IPS-NIHi11 (cell line): ENCODE data around the gene TCERG1.
A peak's percentile ranks its signal among the peaks of the same experiment; 100 is the strongest.

ENCODE experiments used
- DNase-seq: peaks from one replicate; pipeline ENCODE4 v3.0.0; 2012; ENCODE audit warnings: mixed read lengths, low spot score

Gene TCERG1

GRCh38 chr5:146457431-146457830 is 10.3 kb downstream of the TCERG1 start:
- DNase-seq = no peak

DNA sequence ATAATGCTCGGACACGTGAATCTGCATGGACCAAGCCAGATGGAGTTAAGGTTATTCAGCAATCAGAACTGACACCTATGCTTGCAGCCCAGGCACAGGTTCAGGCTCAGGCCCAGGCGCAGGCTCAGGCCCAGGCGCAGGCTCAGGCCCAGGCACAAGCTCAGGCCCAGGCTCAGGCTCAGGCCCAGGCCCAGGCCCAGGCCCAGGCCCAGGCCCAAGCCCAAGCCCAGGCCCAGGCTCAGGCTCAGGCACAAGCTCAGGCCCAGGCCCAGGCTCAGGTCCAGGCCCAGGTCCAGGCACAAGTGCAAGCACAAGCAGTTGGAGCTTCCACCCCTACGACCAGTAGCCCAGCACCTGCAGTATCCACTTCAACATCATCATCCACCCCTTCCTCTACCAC is 11.8 kb downstream of the TCERG1 start:
- DNase-seq = no peak

- no peak for DNase-seq
Measured at GRCh38 chr5:146461319-146461718, 14.2 kb downstream of the TCERG1 start.

DNA sequence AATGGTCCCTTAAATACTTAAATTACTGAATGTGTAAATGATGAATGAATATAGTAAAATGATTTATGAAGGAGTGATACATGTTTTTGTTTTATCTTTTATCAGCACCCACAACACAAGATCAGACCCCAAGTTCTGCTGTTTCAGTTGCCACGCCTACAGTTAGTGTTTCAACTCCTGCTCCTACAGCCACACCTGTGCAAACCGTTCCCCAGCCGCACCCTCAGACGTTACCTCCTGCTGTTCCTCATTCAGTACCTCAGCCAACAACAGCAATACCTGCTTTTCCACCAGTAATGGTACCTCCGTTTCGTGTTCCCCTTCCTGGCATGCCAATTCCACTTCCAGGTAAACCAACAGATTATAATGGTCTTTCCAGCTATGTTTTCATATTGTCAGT is 16.3 kb downstream of the TCERG1 start:
- DNase-seq = peak; percentile 6

DNA sequence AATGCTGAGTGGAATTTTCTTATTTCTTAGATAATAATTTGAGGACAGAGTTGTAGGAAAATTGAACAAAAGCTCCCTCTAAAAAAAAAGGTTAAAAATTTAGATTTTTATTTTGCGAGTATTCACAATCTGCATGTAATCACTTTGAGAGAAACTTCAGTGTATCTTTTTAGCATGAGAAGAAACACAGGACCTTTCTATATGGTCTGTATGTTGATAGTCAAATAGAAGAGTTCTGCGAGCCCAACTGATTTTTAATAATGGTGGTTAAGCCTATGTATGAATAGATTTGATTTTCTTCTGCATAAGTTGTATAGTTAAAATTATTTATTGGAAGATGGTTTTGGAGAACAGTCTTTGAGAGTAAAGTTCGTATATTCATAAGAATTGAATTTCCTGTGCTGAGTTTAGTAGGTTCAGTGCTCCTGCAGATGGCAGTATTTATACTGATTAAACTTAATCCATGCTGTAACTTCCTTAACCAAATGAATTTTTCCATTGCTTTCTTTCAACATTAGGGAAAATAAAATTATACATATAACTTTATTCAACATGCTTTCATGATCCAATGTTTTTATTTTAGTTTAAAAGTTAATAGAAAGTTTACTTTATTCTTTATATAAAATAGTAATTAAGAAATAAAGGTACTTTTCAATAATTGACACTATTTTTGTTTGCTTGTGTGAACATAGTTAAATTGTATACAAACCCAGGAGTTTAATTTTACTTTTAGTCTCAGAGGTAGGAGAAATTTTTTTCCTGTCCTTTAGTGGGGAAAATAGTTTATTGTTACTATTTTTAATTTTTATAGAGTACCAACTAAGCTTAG is 19.6 kb downstream of the TCERG1 start:
- DNase-seq = peak; percentile 7

DNA sequence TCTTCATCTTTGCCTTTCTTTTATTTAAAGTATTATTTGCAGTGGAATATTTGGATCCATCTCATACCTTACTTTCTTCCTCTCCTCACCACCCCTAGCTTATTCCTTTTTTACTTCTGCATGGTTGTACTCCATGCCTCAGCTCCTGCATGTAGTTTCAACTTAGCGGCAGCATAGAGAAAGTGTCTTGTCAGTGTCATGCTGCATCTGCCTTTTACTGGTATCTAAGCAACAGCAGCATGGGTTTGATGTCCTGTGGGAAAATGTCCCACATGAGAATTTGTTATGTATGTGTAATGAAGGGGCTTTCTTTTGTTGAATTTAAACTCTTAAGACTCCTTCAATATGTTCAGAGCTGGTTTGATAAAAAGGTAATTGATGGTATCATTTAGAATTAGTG is 20.6 kb downstream of the TCERG1 start:
- no peak for DNase-seq

GRCh38 chr5:146474065-146474464 is 26.9 kb downstream of the TCERG1 start:
- DNase-seq = no peak

GRCh38 chr5:146475190-146475780 is 28.2 kb downstream of the TCERG1 start:
- no peak for DNase-seq

DNA sequence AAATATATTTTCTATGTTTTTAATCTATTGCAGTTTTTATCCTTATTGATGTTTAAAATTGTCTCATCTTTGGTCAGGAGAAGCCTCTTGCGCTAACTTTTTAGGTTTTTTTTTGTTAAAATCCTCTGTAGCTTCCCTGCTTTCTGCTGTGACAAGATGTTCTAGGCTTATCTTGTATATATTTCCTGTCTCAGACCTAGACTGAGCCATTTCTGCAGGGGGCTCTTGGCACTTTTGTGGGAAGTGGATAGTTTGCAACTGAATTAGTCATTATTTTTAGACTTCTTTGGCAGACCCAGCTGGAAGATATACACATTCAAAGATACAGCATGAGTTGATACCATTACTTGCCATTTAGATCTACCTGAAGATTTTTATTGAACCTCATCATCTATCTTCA is 28.8 kb downstream of the TCERG1 start:
- DNase-seq = no peak

- DNase-seq = no peak
Measured at GRCh38 chr5:146482775-146483174, 35.6 kb downstream of the TCERG1 start.

DNA sequence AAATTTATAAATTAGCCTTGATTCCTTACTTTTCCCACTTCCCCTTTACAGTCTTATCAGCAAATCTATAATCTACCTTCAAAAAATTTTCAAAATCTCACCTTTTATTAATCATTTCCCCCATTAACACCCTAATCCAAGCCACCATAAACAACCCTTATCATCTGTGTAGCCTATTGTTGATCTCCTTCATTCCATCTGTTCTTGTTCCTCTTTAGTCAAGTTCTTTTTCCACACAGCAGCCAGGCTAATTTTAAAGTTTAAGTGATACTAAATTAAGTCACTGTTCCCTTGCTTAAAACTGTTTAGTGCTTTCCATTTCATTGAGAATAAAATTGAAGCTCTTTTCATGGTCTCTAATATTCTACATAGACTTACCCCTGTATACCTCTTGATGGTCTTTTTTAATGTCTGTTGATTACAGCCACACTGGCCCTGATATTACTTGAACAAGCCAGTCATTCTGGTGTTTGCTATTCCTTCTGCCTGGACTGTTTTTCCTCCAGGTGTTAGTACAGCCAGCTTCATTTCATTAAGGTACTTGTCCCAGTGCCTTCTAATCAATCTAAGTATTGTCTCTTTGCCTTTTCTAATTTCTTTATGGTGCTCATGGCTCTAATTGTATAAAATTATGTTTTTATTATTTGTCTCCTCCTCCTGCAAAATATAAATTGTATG is 37.7 kb downstream of the TCERG1 start:
- no peak for DNase-seq

DNA sequence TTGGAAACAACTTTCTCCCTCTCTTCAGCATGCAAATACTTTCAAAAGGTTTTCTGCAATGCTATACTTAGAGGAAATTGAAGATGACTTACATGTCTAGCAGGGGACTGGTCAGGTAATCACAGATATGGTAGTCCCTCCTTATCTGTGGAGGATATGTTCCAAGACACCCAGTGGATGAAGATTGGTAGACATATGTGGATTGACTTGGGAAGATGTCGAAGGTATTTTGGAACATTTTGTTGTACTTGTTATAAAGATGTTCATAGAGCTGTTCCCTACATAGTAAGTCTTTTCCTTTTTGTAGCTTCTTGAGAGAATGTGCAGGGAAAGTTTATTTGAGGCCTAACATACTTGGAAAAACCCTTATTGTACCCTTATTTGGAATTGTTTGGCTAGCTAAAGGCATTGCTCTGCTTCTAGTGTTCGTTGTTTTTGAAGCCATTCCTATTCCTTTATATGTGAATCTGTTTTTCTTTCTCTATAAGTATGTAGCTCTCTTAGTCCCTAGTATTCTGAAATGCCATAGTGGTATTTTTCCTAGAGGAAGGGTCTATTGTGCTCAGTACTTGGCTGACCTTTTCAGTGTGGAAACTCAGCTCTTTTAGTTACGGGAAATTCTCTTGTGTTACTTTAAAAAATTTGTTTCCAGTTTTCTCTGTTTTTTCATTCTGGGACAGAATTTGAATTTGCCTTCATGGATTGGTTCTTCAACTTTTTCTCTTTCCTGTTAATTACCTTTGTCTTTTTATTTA is 43.1 kb downstream of the TCERG1 start:
- DNase-seq = no peak

DNA sequence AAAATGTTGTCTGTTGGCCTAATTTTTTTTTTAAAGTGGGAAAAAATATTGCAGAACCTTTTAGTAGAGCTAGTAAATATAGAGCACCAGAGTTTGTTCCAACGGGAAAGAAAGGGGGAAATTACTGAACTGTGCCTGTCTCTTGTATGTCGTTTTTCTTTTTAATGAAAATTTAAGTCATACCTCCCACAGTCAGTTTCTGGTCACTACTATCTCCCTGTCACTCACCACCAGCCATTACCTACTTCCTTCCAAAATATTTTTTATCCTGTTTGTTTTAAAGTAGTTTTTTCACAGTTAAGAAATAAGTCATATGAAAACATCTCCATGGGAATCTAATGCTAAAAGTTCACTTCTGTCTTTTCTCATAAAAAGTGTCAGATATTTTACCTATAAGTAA is 47.5 kb downstream of the TCERG1 start:
- DNase-seq = no peak

- no peak for DNase-seq
Measured at GRCh38 chr5:146499680-146500079, 52.5 kb downstream of the TCERG1 start.

DNA sequence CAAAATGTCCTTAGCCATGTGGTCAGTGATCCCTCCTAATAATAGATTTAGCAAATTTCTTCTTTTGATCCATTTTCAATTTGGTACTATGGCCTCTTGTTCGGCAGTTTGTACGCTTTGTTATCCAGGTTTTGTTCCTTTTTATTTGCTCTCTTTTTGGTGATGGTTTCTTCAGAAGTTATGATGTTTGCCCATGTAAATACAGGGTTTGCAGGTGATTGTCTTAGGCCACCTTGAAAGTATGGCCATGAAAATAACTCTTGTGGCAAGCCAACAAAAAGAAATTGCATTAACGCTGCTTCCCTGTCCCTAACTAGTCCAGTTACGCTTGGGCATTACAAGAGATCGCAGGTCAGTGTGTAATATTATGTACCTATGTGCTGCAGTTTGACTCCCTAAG is 60.3 kb downstream of the TCERG1 start:
- DNase-seq = no peak

DNA sequence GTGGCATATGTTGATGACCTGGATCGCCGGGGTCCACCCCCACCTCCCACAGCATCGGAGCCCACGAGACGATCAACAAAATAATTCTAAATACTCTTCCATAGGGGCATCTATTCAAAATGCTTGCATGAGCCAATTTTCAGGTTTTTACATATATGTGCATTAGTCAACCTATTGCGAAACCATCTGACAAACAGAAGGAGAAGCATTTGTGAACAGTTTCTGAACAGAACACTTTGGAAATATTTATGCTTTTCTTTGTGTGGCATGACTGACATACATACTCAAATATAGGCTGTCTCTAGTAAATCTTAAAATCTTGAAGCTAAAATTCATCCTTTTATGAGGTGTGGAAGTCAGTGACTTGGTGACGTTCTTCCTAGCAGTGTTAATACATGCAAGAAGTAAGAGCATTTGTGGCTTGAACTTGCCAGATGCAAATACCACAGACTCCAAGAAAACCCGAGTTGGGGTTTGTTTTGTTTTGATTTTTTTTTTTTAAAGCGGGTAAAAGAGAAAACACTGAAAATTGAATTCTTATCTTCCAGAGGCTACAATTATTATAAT is 63.5 kb downstream of the TCERG1 start:
- no peak for DNase-seq

- DNase-seq = no peak
Measured at GRCh38 chr5:146513462-146513861, 66.3 kb downstream of the TCERG1 start.

- no peak for DNase-seq
Measured at GRCh38 chr5:146514575-146514974, 67.4 kb downstream of the TCERG1 start.

DNA sequence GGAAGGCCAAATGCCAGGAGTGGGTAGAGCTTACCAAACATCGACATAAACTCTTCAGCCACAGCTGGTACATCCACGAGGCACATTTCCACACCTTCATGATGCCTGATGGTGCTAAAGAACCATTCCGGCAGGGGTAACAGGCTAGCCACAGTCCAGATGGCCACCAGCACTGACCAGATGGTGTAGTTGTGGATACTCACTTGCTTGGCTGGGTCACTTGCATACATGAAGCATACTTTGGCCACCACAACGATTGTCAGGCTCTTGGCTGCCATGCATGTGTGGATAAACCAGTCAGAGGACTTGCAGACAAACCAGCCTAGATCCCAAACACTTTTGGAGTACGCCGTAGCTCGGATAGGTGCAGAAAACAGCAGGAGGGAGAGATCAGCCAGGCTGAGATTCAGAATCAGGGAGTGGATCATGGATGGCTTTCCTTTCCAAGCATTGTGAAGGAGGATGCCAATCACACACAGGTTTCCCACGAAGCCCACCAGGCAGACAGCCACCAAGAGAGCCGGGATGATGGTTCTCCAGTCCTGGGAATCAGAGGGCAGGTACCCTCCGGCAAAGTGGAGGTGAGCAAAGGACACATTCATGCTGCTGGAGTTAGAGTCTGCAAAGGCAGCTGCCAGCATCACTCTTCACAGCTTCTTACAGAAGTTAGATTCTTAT is 68.5 kb downstream of the TCERG1 start:
- no peak for DNase-seq

DNA sequence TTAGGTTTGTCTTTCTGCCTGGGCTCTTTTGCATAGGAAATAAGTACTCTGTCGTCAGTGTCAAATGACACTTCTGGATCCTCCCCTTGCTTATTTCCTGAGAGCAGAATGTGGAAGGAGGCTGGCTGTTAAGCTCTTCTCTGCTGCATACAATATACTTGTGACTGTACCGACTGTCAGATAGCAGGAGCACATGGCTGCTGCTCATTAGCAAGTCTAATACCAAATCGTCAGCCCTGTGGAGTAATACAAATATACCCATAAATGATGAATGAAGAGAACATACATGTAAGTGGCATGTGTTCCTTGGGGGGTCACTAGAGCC is 69.0 kb downstream of the TCERG1 start, which contains the start of gene GPR151:
Gene GPR151, minus strand, starts transcription at position 40 of the 325 bp plus-strand sequence. CDS start 77 bp downstream, outside the sequence.
- no peak for DNase-seq

DNA sequence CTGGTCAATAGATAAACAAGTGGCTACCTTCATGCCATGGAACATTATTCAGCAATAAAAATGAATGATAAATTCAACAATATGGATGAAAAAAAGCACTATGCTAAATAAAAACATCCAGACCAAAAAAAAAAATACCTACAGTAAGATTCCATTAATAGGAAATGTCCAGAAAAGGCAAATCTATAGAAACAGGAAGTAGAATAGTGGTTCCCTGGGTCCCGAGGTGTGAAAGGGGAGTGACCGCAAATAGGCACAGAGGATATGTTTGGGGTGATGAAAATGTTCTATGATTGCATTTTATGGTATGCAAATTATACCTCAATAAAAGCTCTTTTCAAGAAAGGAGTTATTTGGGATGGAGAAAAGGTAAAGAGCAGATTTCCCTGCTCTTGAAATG is 72.4 kb downstream of the TCERG1 start:
- no peak for DNase-seq

- no peak for DNase-seq
Measured at GRCh38 chr5:146520731-146521130, 73.6 kb downstream of the TCERG1 start.
